Psoas muscle (tissue), 8 donors: ENCODE data around the gene CRTC3. TPM values are rescaled to one million over a fixed set of nuclear protein-coding genes. Genes with fewer than 3 reads are reported as not detected.

Experiments
- ATAC-seq, 4 donors: fragments of 200-7000 bp; cut with Tn5 transposase; one replicate each; pipeline ENCODE4 v1.9.1; 2020; ENCODE audit warnings: moderate library complexity in 3 of 4, mild to moderate bottlenecking in 2 of 4
- DNase-seq, 2 donors: peaks; one replicate each; pipeline ENCODE4 v3.0.0-alpha.2; 2020
- H3K27ac ChIP-seq: fragments of 200-600 bp; one replicate; pipeline ENCODE4 v1.8.0; 2022
- H3K27me3 ChIP-seq, 3 donors: fragments of 200-600 bp in 1 of 3; one replicate each; pipeline versions ENCODE4 v1.6.1 to v1.8.0; 2013 to 2022; ENCODE audit warnings: low read length in 2 of 3, mild to moderate bottlenecking in 2 of 3, moderate library complexity in 1 of 3; ENCODE audit not compliant: insufficient read depth in 3 of 3
- H3K36me3 ChIP-seq, 2 donors: fragments of 200-600 bp in 1 of 2; one replicate each; pipeline versions ENCODE4 v1.6.1 to v1.8.0; 2013 to 2022; ENCODE audit warnings: low read depth in 1 of 2, mild to moderate bottlenecking in 1 of 2, moderate library complexity in 1 of 2; ENCODE audit not compliant: insufficient read depth in 1 of 2
- H3K4me1 ChIP-seq: fragments of 200-600 bp; one replicate; pipeline ENCODE4 v1.8.0; 2022
- H3K4me3 ChIP-seq: fragments of 200-600 bp; one replicate; pipeline ENCODE4 v1.8.0; 2022; ENCODE audit warnings: mild to moderate bottlenecking
- H3K9me3 ChIP-seq: fragments of 200-600 bp; one replicate; pipeline ENCODE4 v1.8.0; 2022
- CTCF ChIP-seq: fragments of 200-600 bp; IDR thresholded peaks from one replicate; pipeline ENCODE4 v1.8.0; 2022; ENCODE audit warnings: antibody characterized with exemption
- WGBS, 3 donors: extraction: QIAGEN DNeasy Blood & Tissue Kit; methylation state at CpG; one replicate each; pipeline versions ENCODE4 v1.1.6 to v1.1.7; 2013; 5-methylcytosine and 5-hydroxymethylcytosine counted together
- intact Hi-C, 2 donors: fragments of 100-400 bp; cut with DNase I; formaldehyde crosslinking; loops; one replicate each; pipeline versions ENCODE4 v1.11.0 to v1.14.2; 2022
- polyA plus RNA-seq, 3 donors: library from polyadenylated mRNA; stranded (reverse); fragments of 200-250 nt; gene quantifications; one replicate each; pipeline ENCODE4 v1.2.3, GENCODE V29; 2013
- total RNA-seq, 4 donors: library from RNA; stranded (reverse); fragmentation: NEBNext Ultra II Directional in 2 of 4; extraction: Animal tissue kit (Norgen Biotek cat#: 25700) in 2 of 4; gene quantifications; one replicate each; pipeline versions ENCODE4 v1.2.1 to v1.2.4, GENCODE V29; 2021 to 2023
- donor health status: healthy with polysubstance abuse.
- donor health status: DM: no; HTN: no; CAD: no; lungs with moderate emphysema.
- donor health status: Bipolar disorder and iron deficiency.
- donor health status: healthy.
- donor health status: DM: yes; HTN: yes; CAD: no.
- donor health status: DM: no; HTN: no; CAD: no.
- donor health status: DM: no; HTN: no; CAD: no.
- donor health status: DM: yes; HTN: yes; CAD: no.

Gene CRTC3
- total and polyA plus RNA-seq, 7 donors: 6.9 to 30.8 (median 15.3) TPM

DNA sequence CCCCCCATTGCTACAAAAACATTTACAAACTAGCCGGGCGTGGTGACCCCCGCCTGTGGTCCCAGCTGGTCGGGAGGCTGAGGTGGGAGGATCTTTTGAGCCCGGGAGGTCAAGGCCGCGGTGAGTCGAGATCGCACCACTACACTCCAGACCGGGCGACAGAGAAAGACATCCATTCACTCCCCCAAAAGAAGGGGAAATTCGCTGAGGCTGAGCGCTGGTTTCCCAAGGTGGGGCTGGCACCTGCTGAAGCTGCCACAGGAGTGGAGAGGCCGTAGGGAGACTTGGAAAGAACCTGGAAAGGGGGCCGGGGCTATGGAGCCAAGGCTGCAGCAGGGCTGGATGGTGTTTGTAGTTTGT is 732 bp upstream of the CRTC3 start:
- peak overlapping the region; percentile 89 for H3K4me3 ChIP-seq
- TF ChIP-seq CTCF: no peak
- H3K36me3 ChIP-seq: no peaks in the 10 kb centered on the region
- 75 to 87% (median 77%) methylated on average over 15 of the region's 15 CpGs for WGBS, 3 donors
- H3K4me1 ChIP-seq: peaks cover 22% of the 10 kb centered on the region
- H3K9me3 ChIP-seq: no peaks in the 10 kb centered on the region
- DNase-seq: no peak
- H3K27ac ChIP-seq: peak overlapping the region; percentile 90
- intact Hi-C loops: no loop called here
- no peak for ATAC-seq
- H3K27me3 ChIP-seq: no peaks in the 10 kb centered on the region

DNA sequence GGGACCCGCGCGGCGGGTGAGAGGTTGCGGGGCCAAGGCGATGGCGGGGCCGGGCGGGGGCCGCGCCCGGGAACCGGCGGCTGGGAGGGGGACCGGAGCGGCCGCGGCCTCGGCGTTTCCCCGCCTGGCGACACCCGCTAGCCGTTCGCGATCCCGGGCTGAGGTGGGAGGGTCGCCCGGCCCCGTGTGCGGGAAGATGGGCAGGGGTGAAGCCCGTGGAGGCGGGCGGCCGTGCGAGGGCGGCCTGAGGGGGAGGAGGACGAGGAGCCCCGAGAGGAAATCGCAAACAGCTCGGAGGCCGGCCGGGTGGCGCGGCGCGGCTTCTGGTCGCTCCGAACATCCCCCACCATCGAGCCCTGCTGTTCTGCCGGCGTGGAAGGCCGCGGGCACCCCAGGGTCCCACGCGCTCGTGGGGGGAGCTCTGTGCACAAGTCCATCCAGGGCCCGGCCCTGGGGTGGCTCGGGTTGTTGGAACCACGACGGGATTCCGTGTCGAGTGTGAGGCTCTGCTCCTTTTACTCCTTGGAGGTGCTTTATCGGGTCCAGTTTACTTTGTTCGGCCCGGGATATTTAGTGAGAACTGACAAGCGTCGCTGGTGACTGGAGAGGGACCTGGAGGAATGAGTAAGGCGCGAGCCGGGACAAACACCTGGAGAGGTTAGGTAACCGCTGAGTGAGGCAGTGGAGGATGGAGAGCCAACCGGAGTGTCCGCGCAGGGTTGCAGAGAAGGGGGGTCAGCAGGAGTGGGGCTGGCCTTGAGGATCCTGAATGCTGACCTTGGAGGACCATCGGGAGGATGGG is 728 bp downstream of the CRTC3 start:
- DNase-seq (peak; percentile 57 to 74), ATAC-seq (peak; percentile 36 to 67 (median 56))
- Histone ChIP-seq H3K27me3 (no peaks in the 10 kb centered on the region), H3K9me3 (no peaks in the 10 kb centered on the region), H3K36me3 (no peaks in the 10 kb centered on the region), H3K4me3 (peak overlapping the region; percentile 89), H3K4me1 (peaks cover 29% of the 10 kb centered on the region), H3K27ac (peak overlapping the region; percentile 90)
- no peak for TF ChIP-seq CTCF
- 1% methylated on average over 53 to 75 of the region's 76 CpGs for WGBS, 3 donors
- intact Hi-C loops: no loop called here

- no peaks in the 10 kb centered on the region for H3K27me3 ChIP-seq
- peak overlapping the region; percentile 90 for H3K27ac ChIP-seq
- ATAC-seq (peak in 1 of 4 donors; percentile 45), DNase-seq (no peak)
- peak overlapping the region; percentile 89 for H3K4me3 ChIP-seq
- intact Hi-C loops: no loop called here
- TF ChIP-seq CTCF: no peak
- 19 to 42% (median 20%) methylated on average over 4 of the region's 4 CpGs for WGBS, 3 donors
- H3K36me3 ChIP-seq: no peaks in the 10 kb centered on the region
- peaks cover 34% of the 10 kb centered on the region for H3K4me1 ChIP-seq
- H3K9me3 ChIP-seq: no peaks in the 10 kb centered on the region
Observed at GRCh38 chr15:90531147-90531546, 1.4 kb downstream of the CRTC3 start.

- Histone ChIP-seq H3K4me3 (no peak overlapping the region), H3K4me1 (peaks cover 55% of the 10 kb centered on the region), H3K27me3 (no peaks in the 10 kb centered on the region), H3K36me3 (peaks cover 0 to 5% of the 10 kb centered on the region in 2 donors), H3K9me3 (no peaks in the 10 kb centered on the region), H3K27ac (no peak overlapping the region)
- WGBS, 3 donors: 74 to 81% (median 75%) methylated on average over 5 of the region's 5 CpGs
- DNase-seq (no peak), ATAC-seq (peak in 1 of 4 donors; percentile 31)
- intact Hi-C loops: no loop called here
- TF ChIP-seq CTCF: no peak
Observed at GRCh38 chr15:90535254-90535653, 5.5 kb downstream of the CRTC3 start.
